A549 (cell line): ENCODE data around the gene TLX3.

Experiments used
- BCL3 ChIP-seq: fragments of >200 bp; sonication (Bioruptor Twin); formaldehyde crosslinking; IDR thresholded peaks from 3 replicates; pipeline ENCODE4 v1.6.1; 2016
- CTCF ChIP-seq: fragments of >200 bp; sonication (Bioruptor Twin); formaldehyde crosslinking; IDR thresholded peaks from 3 replicates; pipeline ENCODE4 v1.5.1; 2016
- E2F6 ChIP-seq: IDR thresholded peaks from 2 replicates; pipeline ENCODE4 v1.6.1; 2012; ENCODE audit warnings: low read depth, borderline replicate concordance
- ELK1 ChIP-seq: fragments of 150-350 bp; IDR thresholded peaks from 2 replicates; pipeline ENCODE4 v1.6.1; 2014; ENCODE audit warnings: low read depth, mild to moderate bottlenecking, low read length
- POLR2A ChIP-seq: IDR thresholded peaks from 2 replicates; pipeline ENCODE4 v1.6.1; 2012; ENCODE audit warnings: mild to moderate bottlenecking, low read length

- TF ChIP-seq BCL3, result no peak
- TF ChIP-seq ELK1, result no peak
- TF ChIP-seq CTCF, result no peak
- no peak for TF ChIP-seq E2F6
- no peak for TF ChIP-seq POLR2A
Observed at GRCh38 chr5:171283753-171284152, 25.3 kb upstream of the TLX3 start.
